Right renal cortex interstitium (tissue), 3 donors: ENCODE data around the gene GNAS-AS1. TPM values are rescaled to one million over a fixed set of nuclear protein-coding genes. Genes with fewer than 3 reads are reported as not detected.

ENCODE experiments used
- DNase-seq, 3 donors: peaks; one replicate each; pipeline ENCODE4 v3.0.0-alpha.2; 2013; ENCODE audit warnings: low read depth in 3 of 3, low spot score in 2 of 3
- polyA plus RNA-seq, 3 donors: library from polyadenylated mRNA; unstranded; fragments of 120-200 nt; gene quantifications; one replicate each; pipeline ENCODE4 v1.2.1, GENCODE V29; 2013; ENCODE audit not compliant: insufficient read length in 3 of 3

Gene GNAS-AS1
- polyA plus RNA-seq, 3 donors: 0.75 to 1.3 (median 1.2) TPM

- no peak for DNase-seq
Measured at GRCh38 chr20:58888103-58888502, 37.4 kb upstream of the GNAS-AS1 start.

- no peak for DNase-seq
Measured at GRCh38 chr20:58886546-58886945, 35.8 kb upstream of the GNAS-AS1 start.

- no peak for DNase-seq
Measured at GRCh38 chr20:58884966-58885365, 34.3 kb upstream of the GNAS-AS1 start.

- no peak for DNase-seq
Measured at GRCh38 chr20:58883241-58883691, 32.6 kb upstream of the GNAS-AS1 start.

GRCh38 chr20:58882704-58883089, 32.0 kb upstream of the GNAS-AS1 start:
- DNase-seq: no peak

- no peak for DNase-seq
Measured at GRCh38 chr20:58880994-58881752, 30.5 kb upstream of the GNAS-AS1 start.

- no peak for DNase-seq
Measured at GRCh38 chr20:58880441-58880840, 29.7 kb upstream of the GNAS-AS1 start.

GRCh38 chr20:58878399-58878798, 27.7 kb upstream of the GNAS-AS1 start:
- no peak for DNase-seq

- no peak for DNase-seq
Measured at GRCh38 chr20:58877976-58878360, 27.3 kb upstream of the GNAS-AS1 start.

GRCh38 chr20:58877050-58877975, 26.6 kb upstream of the GNAS-AS1 start:
- no peak for DNase-seq

- no peak for DNase-seq
Measured at GRCh38 chr20:58876437-58876836, 25.7 kb upstream of the GNAS-AS1 start.

- DNase-seq: no peak
Measured at GRCh38 chr20:58875541-58876134, 24.9 kb upstream of the GNAS-AS1 start.

- DNase-seq: no peak
Measured at GRCh38 chr20:58875111-58875510, 24.4 kb upstream of the GNAS-AS1 start.

- DNase-seq: no peak
Measured at GRCh38 chr20:58874469-58874868, 23.8 kb upstream of the GNAS-AS1 start.

- no peak for DNase-seq
Measured at GRCh38 chr20:58871533-58872102, 20.9 kb upstream of the GNAS-AS1 start.

- DNase-seq: no peak
Measured at GRCh38 chr20:58870293-58871014, 19.8 kb upstream of the GNAS-AS1 start.

- no peak for DNase-seq
Measured at GRCh38 chr20:58869662-58870227, 19.0 kb upstream of the GNAS-AS1 start.

GRCh38 chr20:58868795-58869194, 18.1 kb upstream of the GNAS-AS1 start:
- DNase-seq: no peak

- DNase-seq: no peak
Measured at GRCh38 chr20:58867211-58867610, 16.5 kb upstream of the GNAS-AS1 start.

GRCh38 chr20:58865843-58866242, 15.1 kb upstream of the GNAS-AS1 start:
- DNase-seq: no peak
